Neural cell (in vitro differentiated cells): ENCODE measurements around the gene PUM1. TPM values are rescaled to one million over a fixed set of nuclear protein-coding genes. Genes with fewer than 3 reads are reported as not detected.

Experiments
- H2AFZ ChIP-seq: fragments of 200-600, 300-800 bp; sonication (generic), shearing (Covaris generic); 2 replicates; pipeline ENCODE4 v1.6.0; 2014; ENCODE audit warnings: low read depth, mild to moderate bottlenecking, antibody characterized with exemption, low read length, moderate library complexity
- H3F3A ChIP-seq: fragments of 200-600 bp; shearing (Covaris generic); 2 replicates; pipeline ENCODE4 v1.6.1; 2016; ENCODE audit warnings: mild to moderate bottlenecking, moderate library complexity, mixed read lengths, antibody characterized with exemption, low read length; ENCODE audit not compliant: insufficient read depth, poor library complexity, severe bottlenecking
- H3K27ac ChIP-seq: fragments of 200-600, 300-800 bp; sonication (generic), shearing (Covaris generic); 2 replicates; pipeline ENCODE4 v1.5.1; 2014; ENCODE audit warnings: mild to moderate bottlenecking, low read length, moderate library complexity
- H3K27me3 ChIP-seq: fragments of 300-800, 200-600 bp; sonication (generic), shearing (Covaris generic); 2 replicates; pipeline ENCODE4 v1.6.0; 2014; ENCODE audit warnings: mild to moderate bottlenecking, low read depth, low read length, moderate library complexity; ENCODE audit not compliant: insufficient read depth
- H3K36me3 ChIP-seq: fragments of 300-800, 200-600 bp; sonication (generic), shearing (Covaris generic); 2 replicates; pipeline ENCODE4 v1.5.1; 2014; ENCODE audit warnings: mild to moderate bottlenecking, antibody characterized with exemption, low read length, moderate library complexity; ENCODE audit not compliant: insufficient read depth
- H3K4me2 ChIP-seq: fragments of 300-800, 200-600 bp; sonication (generic), shearing (Covaris generic); 2 replicates; pipeline ENCODE4 v1.6.0; 2014; ENCODE audit warnings: mild to moderate bottlenecking, low read length
- H3K4me3 ChIP-seq: fragments of 300-800, 200-600 bp; sonication (generic), shearing (Covaris generic); 2 replicates; pipeline ENCODE4 v1.5.1; 2014; ENCODE audit warnings: mild to moderate bottlenecking, low read length, moderate library complexity
- H3K79me2 ChIP-seq: fragments of 200-600 bp; shearing (Covaris generic); replicated peaks from 2 replicates; pipeline ENCODE4 v1.6.0; 2014; ENCODE audit warnings: mild to moderate bottlenecking, low read length, moderate library complexity; ENCODE audit not compliant: insufficient read depth
- H3K9ac ChIP-seq: fragments of 300-800, 200-600 bp; sonication (generic), shearing (Covaris generic); 2 replicates; pipeline ENCODE4 v1.6.1; 2016; ENCODE audit warnings: mild to moderate bottlenecking, low read length, mixed read lengths
- H3K9me2 ChIP-seq: fragments of 200-600 bp; shearing (Covaris generic); 2 replicates; pipeline ENCODE4 v1.6.1; 2016; ENCODE audit warnings: mild to moderate bottlenecking, low read length, mixed read lengths; ENCODE audit not compliant: insufficient read depth
- H3K9me3 ChIP-seq: fragments of 200-600, 300-800 bp; sonication (generic), shearing (Covaris generic); 2 replicates; pipeline ENCODE4 v1.6.1; 2016; ENCODE audit warnings: mild to moderate bottlenecking, mixed run types, low read length, moderate library complexity, mixed read lengths
- H4K20me1 ChIP-seq: fragments of 200-600 bp; shearing (Covaris generic); 2 replicates; pipeline ENCODE4 v1.6.1; 2016; ENCODE audit warnings: mild to moderate bottlenecking, mixed run types; ENCODE audit not compliant: insufficient read depth
- EZH2 ChIP-seq: fragments of 200-600, 300-800 bp; shearing (Covaris generic), sonication (generic); IDR thresholded peaks from 2 replicates; pipeline ENCODE4 v1.6.1; 2014; ENCODE audit warnings: antibody characterized with exemption, low read length, borderline replicate concordance, mild to moderate bottlenecking; ENCODE audit not compliant: insufficient read depth, poor library complexity, severe bottlenecking
- MXI1 ChIP-seq: fragments of 450-650 bp; conservative IDR thresholded peaks from 2 replicates; pipeline ENCODE4 v1.6.1; 2014; ENCODE audit warnings: antibody characterized with exemption, mild to moderate bottlenecking; ENCODE audit not compliant: poor library complexity, severe bottlenecking
- POLR2AphosphoS5 ChIP-seq: IDR thresholded peaks from 2 replicates; pipeline ENCODE4 v1.6.1; 2012
- RAD21 ChIP-seq: fragments of 450-650 bp; conservative IDR thresholded peaks from 2 replicates; pipeline ENCODE4 v1.6.1; 2014; ENCODE audit warnings: antibody characterized with exemption, mild to moderate bottlenecking, moderate library complexity
- SMC3 ChIP-seq: fragments of 450-650 bp; conservative IDR thresholded peaks from 2 replicates; pipeline ENCODE4 v1.6.1; 2014; ENCODE audit warnings: antibody characterized with exemption, mild to moderate bottlenecking, moderate library complexity; ENCODE audit not compliant: poor library complexity
- polyA plus RNA-seq: library from polyadenylated mRNA; depleted of rRNA; stranded (reverse); fragments of >200 nt; gene quantifications from 2 replicates; pipeline ENCODE4 v1.2.3, GENCODE V29; 2014
- TF ChIP-seq, protein P1 (sequence below): fragments of 450-650 bp; IDR thresholded peaks from 2 replicates; pipeline ENCODE4 v1.5.1; 2014; ENCODE audit warnings: antibody characterized with exemption, mild to moderate bottlenecking, moderate library complexity; ENCODE audit not compliant: poor library complexity, severe bottlenecking
- TF ChIP-seq, protein P2 (sequence below): IDR thresholded peaks from 2 replicates; pipeline ENCODE4 v1.6.1; 2012; ENCODE audit warnings: borderline replicate concordance

The PUM1 gene
- polyA plus RNA-seq, 1 donor from 2014 or later: 60.8 TPM

DNA sequence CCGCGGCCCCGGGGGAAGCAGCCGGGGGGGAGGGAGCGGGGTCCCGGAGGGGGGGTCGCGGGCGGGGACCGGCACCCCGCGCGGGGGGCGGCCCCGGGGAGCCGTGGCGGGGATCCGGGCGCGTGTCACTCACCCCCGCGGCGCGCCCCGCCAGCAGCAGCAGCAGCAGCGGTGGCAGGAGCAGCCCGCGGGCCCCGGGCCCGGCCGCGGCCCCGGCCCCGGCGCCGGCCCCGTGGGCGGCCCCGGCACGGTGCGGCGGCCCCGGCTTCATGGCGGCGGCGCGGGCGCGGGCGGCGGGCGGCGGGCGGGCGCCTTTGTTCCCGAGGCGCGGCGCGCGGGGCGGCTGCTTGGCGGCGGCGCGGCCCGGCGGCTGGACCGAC lies 157.2 kb downstream of the PUM1 start:
- Histone ChIP-seq H3K9ac (peak overlapping the region; percentile 94), H3K27me3 (no peaks in the 10 kb centered on the region), H3K4me2 (no peak overlapping the region), H3K79me2 (peaks cover 52% of the 10 kb centered on the region), H3F3A (no peaks in the 10 kb centered on the region), H3K4me3 (peak overlapping the region; percentile 98), H2AFZ (no peak overlapping the region), H3K9me2 (no peaks in the 10 kb centered on the region), H4K20me1 (peaks cover 13% of the 10 kb centered on the region), H3K27ac (peak overlapping the region; percentile 74), H3K36me3 (no peaks in the 10 kb centered on the region), H3K9me3 (no peaks in the 10 kb centered on the region)
- TF ChIP-seq SMC3 (no peak), EZH2 (no peak), POLR2AphosphoS5 (no peak), RAD21 (no peak)
- TF ChIP-seq, protein P1, sequence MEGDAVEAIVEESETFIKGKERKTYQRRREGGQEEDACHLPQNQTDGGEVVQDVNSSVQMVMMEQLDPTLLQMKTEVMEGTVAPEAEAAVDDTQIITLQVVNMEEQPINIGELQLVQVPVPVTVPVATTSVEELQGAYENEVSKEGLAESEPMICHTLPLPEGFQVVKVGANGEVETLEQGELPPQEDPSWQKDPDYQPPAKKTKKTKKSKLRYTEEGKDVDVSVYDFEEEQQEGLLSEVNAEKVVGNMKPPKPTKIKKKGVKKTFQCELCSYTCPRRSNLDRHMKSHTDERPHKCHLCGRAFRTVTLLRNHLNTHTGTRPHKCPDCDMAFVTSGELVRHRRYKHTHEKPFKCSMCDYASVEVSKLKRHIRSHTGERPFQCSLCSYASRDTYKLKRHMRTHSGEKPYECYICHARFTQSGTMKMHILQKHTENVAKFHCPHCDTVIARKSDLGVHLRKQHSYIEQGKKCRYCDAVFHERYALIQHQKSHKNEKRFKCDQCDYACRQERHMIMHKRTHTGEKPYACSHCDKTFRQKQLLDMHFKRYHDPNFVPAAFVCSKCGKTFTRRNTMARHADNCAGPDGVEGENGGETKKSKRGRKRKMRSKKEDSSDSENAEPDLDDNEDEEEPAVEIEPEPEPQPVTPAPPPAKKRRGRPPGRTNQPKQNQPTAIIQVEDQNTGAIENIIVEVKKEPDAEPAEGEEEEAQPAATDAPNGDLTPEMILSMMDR: no peak

DNA sequence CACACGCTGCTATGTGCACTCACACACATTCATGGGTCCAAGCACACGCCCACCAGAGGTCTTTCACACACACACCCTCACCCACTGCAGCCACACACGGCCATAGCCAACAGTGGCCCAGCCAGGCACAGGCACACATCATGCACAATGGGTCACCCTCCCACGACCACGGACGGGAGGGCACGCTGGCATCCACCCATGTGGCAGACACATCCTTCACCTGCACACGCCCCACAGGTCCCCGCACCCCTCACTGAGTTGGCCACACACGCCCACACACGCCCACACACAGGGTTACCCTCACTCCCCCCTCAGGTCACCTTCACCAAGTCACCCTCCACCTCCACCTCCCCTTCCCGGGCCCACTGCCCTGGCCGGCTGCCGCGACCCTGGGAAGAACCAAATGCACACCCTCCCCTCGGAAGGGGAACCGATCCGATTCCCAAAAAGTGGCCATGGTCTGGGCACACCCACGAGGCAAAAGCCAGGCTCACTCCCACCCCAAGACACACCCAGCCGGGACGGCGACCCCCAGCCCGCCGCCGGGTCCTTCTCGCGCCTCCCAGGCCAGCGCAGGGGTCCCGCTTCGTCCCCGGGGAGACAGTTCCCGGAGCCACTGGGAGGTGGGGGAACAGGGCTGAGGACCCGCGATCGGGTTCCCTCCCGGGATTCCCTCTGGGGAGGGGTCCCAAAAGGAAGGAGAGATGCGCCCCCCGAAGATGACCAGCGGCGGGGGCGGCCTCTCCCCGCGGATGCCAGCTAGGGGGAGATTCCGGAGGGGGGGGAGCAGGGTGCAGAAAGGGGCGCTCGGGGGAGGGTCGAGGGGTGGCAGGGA lies 157.8 kb downstream of the PUM1 start:
- Histone ChIP-seq H3K36me3 (no peaks in the 10 kb centered on the region), H3K9ac (peak overlapping the region; percentile 94), H3K9me3 (no peaks in the 10 kb centered on the region), H3K4me2 (peak overlapping the region; percentile 92), H3K27me3 (no peaks in the 10 kb centered on the region), H3K9me2 (no peaks in the 10 kb centered on the region), H3K4me3 (peak overlapping the region; percentile 98), H3K79me2 (peaks cover 58% of the 10 kb centered on the region), H4K20me1 (peaks cover 15% of the 10 kb centered on the region), H3F3A (no peaks in the 10 kb centered on the region), H2AFZ (peak overlapping the region; percentile 14), H3K27ac (peak overlapping the region; percentile 74)
- peak; percentile 45 for TF ChIP-seq SMC3
- TF ChIP-seq, protein P1: peak; percentile 12
- peak; percentile 83 for TF ChIP-seq MXI1
- TF ChIP-seq EZH2: no peak
- TF ChIP-seq RAD21: peak; percentile 28
- TF ChIP-seq, protein P2, sequence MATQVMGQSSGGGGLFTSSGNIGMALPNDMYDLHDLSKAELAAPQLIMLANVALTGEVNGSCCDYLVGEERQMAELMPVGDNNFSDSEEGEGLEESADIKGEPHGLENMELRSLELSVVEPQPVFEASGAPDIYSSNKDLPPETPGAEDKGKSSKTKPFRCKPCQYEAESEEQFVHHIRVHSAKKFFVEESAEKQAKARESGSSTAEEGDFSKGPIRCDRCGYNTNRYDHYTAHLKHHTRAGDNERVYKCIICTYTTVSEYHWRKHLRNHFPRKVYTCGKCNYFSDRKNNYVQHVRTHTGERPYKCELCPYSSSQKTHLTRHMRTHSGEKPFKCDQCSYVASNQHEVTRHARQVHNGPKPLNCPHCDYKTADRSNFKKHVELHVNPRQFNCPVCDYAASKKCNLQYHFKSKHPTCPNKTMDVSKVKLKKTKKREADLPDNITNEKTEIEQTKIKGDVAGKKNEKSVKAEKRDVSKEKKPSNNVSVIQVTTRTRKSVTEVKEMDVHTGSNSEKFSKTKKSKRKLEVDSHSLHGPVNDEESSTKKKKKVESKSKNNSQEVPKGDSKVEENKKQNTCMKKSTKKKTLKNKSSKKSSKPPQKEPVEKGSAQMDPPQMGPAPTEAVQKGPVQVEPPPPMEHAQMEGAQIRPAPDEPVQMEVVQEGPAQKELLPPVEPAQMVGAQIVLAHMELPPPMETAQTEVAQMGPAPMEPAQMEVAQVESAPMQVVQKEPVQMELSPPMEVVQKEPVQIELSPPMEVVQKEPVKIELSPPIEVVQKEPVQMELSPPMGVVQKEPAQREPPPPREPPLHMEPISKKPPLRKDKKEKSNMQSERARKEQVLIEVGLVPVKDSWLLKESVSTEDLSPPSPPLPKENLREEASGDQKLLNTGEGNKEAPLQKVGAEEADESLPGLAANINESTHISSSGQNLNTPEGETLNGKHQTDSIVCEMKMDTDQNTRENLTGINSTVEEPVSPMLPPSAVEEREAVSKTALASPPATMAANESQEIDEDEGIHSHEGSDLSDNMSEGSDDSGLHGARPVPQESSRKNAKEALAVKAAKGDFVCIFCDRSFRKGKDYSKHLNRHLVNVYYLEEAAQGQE: no peak
